Endothelial cell of hepatic sinusoid (primary cell): ENCODE data around the gene TARBP2.
"Not testable (repeated sequence)": the region's sequence is repeated elsewhere in the genome, so short reads cannot be mapped to it uniquely, and the experiment has no call there.

ENCODE experiments used
- in situ Hi-C: cut with HindIII; loops from 2 replicates; pipeline ENCODE4 v1.10.0; 2017; ENCODE audit warnings: low sequenced_read_pairs

TARBP2 gene

DNA sequence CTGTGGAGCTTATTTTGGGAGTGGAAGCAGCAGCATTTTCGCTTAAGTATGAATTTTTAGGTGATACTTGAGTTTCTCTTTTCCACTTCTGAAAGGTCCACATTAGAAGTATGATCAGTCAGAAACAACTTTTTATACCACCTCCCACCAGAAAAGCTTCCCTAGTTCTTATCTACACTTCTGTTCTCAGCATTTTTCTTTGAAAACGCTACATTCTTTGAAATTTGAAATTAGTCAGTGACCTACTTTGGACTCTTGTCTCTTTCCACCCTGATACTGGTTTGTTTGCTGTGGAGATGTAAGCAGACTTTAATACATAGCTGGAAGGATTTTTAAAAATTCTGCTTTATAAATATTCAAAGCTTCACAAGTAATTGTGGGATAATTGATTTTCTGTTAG is 27.0 kb upstream of the TARBP2 start:
- in situ Hi-C loops, result loop anchor here (5.0 kb wide), 1 partner anchor 38 kb away; no protein-coding TSS in a partner anchor

DNA sequence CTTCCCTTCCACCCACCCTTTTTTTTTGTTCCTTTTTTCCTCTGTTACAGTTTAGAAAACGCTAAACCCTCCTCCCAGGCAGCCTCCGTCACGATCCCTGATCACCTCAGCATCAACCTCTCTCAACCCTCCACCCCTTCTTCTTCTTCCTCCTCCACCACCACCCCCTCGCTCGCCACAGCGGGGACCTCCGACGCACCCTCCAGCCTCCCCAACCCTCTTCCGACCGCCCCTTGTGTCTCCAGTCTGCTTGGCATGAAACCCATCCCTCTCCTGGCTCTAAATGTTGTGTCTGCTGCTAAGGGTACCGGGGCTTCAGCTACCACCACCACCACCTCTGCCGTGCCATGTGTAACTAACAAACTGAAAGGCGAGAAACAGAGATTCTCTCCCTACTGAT is 26.3 kb upstream of the TARBP2 start:
- in situ Hi-C loops, result loop anchor here (5.0 kb wide), 1 partner anchor 37 kb away; no protein-coding TSS in a partner anchor

DNA sequence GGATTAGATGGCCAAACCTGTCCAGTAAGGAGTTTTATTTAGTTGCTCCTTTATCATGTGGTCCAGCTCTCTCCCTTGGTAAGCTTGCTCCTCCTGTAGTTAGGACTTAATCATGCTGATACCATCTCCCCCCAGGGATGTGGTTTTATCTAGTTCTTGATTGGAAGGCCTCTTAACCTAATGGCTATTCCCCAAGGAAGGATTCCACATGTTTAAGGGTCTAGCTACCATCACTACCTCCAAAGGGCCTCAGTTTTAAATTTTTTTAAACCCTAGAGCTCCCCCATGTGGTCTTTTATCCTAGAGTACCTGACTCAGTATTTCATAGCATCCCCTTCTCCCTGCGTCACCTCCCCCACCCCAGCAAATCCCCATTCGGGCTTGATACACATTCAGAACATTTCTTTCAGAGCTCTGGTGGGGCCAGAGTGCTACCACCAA is 24.3 kb upstream of the TARBP2 start:
- in situ Hi-C loops, result no loop called here

DNA sequence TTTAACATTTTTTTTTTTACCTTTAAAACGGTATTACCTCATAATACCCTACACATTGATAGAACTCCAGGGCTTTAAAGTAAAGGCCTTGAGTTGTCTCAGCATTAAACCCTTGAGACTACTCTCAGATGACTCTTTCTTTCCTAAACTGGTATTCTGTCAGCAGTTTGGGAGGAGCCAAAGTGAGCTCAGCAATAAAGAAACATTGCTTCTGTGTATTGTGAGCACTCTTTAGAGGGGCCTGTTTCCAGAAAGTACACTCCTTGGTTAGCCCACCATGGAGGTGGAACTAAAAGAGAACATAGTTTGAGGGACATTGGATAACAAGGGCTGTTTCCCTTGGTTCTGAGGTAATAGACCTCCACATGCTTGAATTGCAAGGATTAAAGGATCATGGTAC is 22.2 kb upstream of the TARBP2 start:
- in situ Hi-C loops, result no loop called here

DNA sequence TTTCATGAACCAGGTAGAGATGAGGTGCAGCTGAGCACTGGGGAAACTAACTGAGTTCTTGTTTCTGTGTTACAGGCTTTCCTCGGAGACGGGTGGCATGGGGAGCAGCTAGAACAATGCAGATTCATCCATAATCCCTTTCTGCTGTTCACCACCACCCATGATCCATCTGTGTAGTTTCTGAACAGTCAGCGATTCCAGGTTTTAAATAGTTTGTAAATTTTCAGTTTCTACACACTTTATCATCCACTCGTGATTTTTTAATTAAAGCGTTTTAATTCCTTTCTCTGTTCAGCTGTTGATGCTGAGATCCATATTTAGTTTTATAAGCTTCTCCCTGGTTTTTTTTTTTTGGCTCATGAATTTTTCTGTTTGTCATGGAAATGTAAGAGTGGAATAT is 21.8 kb upstream of the TARBP2 start:
- in situ Hi-C loops, result no loop called here

DNA sequence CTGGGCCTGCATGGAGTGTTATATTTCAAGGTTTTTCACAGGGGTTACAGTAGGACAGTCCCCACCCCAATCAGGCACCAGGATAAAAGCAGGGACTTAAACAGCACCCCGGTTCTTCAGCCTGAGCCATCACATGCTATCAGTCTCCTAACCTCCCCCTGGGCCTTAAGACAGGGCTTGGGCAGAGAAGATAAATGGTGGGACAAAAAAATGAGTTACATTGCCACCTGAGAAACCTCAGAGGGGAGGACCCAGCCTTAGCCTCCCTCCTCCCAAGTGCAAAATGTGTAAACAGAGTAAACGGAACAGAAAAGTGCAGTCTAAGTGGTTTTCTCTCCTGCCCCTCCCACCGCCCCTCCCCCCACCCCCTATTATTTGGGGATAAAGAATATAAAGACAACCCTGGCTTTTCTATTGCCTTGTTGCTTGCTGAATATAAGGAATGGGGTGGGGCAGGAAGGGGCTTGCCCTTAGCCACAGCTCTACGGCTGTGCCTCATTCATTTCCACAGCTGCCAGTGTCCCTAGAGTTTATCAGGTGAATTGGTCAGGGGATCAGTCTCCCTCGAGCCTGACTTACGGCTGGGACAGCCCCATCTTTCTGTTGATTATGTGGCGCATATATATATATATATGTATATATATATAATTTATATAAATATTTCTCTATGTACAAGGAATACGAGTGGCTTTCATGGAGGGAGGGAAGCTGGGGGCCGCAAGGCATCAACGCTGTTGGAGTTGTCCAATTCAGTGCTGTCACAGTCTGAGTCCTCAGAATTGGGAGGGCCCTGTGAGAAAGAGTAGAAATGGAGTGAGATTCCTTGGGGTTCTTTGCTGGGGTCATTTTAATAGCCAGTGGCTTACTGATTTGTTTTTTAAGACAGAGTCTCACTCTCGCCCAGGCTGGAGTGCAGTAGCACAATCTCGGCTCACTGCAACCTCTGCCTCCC is 20.3 kb upstream of the TARBP2 start:
- in situ Hi-C loops, result no loop called here

DNA sequence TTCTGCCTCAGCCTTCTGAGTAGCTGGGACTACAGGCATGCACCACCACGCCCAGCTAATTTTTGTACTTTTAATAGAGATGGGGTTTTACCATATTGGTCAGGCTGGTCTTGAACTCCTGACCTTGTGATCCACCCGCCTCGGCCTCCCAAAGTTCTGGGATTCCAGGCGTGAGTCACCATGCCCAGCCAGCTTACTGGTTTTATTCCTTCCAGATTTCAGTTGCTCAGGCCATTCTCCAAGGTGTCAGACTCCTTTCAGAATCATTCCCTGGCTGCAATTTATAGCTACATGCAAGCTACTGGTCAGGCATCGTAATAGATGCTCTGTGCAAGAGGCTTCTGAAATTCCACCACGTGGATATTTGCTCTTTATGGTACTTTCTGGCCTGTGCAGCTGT is 19.6 kb upstream of the TARBP2 start:
- in situ Hi-C loops, result not testable (repeated sequence)

DNA sequence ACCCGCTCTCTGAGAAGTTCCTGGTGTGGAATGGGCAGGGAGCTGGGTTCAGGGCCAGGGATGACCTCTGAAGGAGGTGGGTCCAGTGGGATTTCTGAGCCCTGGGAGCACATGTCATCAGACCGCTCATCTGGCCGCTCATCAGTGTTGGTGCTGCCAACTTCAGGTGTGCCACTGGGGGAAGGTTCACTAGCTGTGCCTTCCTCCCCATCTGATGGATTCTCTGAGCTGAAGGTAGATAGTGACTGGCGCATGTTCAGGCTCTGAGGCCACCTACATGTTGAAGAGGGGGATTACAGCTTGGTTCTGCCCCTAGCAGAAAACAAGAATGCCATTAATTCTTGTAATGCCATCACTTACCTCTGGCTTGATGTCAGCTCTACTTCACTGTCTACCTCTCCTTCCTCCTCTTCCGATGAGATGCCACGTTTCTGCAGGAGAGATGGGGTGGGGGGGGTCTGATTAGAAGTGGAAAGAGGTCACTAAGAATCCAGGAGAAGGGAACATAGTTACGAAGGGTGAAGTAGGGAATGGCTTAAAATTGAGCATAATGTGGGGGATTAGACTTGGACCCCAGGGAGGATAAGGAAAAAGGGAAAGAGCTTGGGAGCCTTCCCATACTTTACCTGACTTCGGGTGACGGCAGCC is 19.0 kb upstream of the TARBP2 start:
- in situ Hi-C loops, result no loop called here

DNA sequence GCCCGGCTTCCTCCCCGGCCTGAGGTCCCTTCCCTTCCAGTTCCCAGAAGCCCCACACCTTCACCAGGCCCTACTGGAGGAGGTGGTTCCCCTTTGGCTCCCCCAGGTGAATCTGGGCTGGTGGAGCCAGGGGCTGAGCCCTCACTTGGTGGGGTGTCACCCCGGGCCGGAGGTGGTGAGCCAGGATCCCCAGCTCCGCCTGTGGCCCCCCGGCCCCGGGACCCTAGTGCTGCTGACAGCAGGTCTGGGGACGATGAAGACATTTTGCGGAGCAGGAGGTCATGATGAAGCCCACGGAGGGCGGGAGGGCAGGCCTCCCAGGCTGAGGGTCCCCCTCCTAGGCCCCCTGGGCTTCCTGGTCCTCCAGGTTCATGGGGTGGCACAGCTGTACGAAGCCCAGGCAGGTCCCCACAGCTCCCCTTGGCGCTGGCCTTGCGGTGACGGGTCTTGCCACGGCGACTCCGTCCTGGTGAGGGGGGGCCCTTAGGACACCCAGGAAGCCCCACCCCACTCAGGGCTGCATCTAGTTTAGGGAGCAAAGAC is 18.4 kb upstream of the TARBP2 start:
- in situ Hi-C loops, result no loop called here

DNA sequence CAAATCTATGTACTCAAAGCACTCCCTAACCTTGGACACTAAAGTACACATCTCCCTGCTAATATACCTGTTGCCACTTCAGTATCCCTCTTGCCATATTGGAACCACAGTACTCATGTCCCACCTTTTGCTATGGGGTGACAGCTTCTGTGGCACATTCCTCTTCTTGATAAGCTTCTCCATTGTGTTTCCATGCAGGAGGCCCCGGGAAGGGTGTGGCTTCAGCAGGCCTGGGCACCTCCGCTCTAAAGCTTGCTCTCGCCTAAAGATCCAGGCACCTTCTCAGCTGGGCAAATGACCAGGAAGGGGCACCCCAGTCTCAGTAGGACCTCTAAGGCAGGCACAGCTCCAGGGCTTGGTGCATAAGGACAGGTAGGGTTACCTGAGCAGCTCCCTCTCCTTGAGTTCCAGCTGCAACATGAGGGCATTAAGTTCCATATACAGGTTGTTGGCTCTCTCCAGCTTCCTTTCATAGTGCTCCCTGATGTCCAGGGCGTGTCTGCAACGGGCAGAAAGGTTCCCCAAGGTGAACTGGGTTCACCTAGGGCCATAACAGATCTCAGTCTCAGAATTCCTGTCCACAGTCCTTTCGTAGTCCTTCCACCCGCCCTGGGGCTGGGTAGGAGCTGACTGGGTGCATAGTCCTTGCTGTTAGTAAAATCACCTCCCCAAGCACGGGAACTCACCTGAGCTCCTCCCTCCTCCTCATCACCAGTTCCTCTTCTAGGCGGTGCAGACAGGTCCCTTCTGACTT is 17.7 kb upstream of the TARBP2 start:
- in situ Hi-C loops, result no loop called here

DNA sequence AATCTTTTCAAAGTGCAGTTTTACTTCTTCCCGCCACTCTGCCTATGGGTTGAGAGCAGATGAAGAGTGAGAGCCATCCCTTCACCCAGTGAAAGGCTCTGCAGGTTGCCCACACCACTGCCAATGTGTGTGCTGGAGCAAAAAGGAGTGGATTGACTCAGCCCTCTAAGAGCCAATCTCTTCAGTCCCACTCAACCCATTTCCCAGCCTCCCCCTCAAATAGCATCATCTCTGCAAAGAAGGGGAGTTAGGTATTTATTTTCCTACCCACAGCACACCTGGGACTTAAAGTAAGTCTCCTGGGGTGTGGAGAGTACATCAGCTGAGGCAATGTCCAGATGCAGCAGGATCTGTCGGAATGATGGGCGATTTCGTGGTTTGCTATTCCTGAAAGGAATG is 17.1 kb upstream of the TARBP2 start:
- in situ Hi-C loops, result no loop called here

DNA sequence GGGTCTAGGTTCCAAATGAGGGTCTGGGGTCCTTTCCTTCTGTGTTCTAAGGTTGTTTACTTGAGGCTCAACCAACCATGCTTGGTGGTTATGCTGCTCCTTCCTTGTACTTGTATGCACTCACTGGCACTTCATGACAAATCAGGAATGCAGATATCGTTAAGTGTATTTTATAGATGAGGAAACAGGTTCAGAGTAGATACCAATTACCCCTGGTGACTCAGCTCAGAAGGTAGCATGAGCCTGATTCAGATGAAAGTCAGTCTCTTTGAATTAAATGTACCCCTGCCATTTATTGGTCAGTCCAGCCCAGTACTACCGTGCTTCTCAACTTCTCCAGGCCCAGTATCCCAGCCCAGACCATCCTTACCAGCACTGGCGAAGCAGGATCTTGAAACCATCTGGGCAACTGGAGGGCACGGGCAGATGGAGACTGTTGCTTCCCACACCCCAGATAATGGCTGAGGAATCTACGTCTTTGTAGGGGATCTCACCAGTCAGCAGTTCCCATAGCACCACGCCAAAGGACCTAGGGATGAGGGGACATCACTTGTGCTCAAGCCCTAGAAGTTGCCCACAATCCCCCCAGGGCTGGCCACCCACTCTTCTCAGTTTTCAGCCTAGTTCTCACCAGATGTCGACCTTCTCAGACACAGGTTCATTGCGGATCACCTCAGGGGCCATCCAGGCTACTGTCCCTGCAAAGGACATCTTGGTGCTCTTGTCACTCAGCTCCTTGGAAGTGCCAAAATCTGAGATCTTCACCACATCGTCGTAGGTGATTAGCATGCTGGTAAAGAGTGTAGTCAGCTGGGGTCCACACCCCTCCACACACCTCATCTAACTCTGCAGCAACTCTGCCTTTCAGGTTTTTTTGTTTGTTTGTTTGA is 16.2 kb upstream of the TARBP2 start:
- in situ Hi-C loops, result no loop called here

DNA sequence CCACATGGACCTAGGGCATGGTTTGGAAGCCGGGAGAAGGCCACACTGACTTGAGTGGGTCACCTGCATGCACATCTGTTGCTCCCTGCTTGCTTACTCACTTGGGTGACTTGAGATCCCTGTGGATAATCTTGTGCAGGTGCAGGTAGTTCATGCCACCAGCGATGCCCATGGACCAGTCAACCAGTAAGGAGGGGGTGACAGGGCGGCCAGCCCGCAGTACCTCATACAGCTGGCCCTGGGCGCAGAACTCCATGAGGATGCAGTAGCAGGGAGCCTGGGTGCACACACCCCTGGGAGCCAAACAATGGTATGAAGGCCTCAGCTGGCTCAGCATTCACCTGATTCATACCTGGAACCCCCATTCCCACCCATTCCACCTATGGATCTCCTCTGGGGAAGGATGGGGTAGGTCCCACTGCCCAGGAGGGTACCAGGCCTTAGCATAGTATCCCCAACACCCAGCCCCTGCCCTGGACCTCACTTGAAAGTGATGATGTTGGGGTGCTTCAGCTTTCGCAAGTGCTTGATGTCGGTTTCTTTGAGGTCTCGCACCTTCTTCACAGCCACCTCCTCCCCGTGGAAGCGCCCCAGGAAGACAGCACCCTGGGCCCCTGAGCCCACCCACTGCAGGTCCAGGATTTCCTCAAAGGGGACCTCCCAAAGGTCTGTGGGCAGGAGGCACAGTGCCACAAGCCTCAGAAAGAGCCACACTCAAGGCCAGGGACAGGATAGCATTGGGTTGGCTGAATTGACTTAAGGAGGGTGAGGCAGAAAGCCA is 14.9 kb upstream of the TARBP2 start:
- in situ Hi-C loops, result no loop called here

DNA sequence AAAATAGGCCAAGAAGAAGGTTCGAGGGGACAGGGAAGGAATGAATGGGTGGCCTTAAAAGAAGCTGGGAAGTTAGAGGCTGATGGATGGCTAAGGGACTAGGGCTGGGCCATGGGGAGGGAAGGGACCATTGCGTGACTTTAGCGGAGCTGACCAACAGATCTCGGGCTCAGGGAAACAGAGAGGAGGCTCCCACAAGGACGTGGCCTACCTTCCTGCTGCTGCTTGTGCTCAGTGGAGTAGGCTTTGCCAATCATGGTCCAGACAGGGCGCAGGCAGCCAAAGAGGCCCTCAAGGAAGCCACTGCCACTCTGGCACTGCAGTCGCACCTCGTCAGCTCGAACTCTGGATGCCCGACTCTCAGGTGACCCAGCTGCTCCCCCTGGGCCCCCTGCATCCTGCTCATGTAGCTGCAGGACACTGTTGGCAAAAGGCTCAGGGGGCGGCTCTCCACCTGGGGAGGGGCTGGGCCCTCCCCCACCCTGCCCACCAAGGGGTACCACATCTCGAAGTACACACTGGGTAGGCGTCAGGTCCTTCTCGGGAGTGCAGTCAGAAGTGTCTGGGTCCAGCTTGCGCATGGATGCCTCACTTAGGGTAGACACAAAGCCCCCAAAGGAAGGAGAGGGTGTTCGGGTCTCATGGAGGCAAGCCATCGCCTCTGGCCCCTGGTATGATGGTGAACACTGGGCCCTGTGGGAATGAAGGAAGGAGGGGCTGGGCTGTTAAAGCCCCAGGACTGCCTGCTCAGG is 14.2 kb upstream of the TARBP2 start:
- in situ Hi-C loops, result no loop called here

DNA sequence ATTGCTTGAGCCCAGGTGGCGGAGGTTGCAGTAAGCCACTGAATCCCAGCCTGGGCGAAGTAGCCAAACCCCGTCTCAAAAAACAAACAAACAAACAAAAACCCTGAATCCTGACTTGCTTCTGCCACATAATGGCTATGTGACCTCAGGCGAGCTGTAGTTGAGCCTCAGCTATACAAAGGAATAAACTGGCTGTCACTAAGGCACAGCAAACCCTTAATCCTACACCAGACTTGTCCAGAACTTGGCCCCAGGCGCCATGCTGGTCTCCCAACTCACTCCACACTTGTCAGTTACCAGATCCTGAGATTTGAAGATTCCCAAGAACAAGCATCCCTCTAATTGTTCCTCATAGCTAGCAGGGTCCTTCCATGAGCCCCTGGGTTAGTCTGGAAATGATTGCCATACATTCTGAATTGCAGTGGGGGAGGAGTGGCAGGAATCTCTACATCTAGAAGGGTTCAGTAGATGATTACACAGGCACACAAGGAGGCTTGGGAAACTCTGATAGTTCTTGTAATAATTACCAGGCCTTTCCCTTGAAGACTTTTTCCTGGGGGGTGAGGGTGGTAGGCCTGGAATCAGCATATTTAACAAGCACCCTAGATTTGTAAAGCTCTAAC is 11.7 kb upstream of the TARBP2 start:
- in situ Hi-C loops, result no loop called here

DNA sequence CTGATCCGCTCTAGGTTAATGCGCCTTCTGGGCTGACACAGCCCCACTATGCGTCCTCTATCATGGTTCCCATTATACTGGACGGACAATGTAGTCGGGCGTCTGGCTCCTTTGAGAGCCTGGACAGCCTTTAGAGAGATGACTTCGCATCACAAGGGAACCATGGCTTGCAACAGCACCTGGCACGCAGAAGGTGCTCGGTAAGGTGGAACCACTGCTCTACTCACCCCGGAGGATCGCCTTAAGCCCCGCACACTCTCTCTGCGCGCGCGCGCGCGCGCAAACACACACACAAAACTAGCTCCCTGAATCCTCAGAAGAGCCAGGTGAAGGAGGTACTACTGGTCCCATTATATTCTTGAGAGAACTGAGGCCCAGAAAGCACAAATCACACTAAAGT is 8.9 kb upstream of the TARBP2 start:
- in situ Hi-C loops, result no loop called here

DNA sequence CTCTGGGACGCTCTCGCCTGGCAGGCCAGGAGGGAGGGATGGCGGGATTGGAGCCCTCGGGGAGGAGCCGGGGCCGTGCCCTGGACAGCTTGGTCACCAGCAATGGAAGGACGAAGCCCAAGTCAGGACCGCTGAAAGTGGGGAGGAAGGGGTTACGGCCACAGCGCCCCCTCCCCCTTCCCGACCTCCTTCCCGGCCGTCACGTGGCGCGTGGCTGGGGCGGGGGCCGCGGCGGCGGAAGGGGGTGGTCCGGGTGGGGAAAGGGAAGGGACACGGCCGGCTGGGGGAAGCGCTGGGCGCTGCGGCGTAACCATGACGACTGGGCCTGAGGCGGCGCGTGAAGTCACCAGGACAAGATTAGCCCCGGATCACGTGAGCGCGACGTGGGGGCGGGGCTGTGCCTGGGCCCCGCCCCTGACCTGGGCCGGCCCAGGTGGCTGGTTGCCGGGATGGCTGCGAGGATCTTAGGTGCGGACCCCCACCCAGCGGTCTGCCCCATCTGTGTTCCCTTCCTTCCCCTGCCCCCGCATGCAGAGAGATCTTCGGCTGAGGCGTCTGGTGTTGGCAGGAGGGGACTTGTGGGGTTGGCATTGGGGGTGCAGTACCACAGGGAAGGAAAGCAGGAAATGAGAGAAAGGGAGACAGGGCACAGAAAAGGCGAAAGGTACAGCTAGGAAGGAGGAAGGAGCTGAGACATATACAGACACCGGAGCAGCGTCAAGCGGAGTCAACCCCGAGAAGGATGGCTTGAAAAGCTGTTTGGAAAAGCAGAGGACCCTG is 8.1 kb upstream of the TARBP2 start:
- in situ Hi-C loops, result no loop called here
